BJ (cell line): ENCODE measurements around the gene COX8A. TPM values are rescaled to one million over a fixed set of nuclear protein-coding genes. Genes with fewer than 3 reads are reported as not detected.

Experiments used
- CTCF ChIA-PET: fragments of 350-600 bp; formaldehyde crosslinking; extraction: SDS; loops from one replicate; lab custom pipeline; 2021; ENCODE audit warnings: antibody characterized with exemption, inconsistent platforms; lab: Yijun Ruan, JAX
- POLR2A ChIA-PET: fragments of 300-600 bp; sonication (Branson Sonifier 250); formaldehyde crosslinking; extraction: SDS; loops from one replicate; lab custom pipeline; 2021; ENCODE audit warnings: antibody characterized with exemption; lab: Charles Lee
- DNase-seq: peaks from one replicate; pipeline ENCODE4 v3.0.0-alpha.2; 2011; ENCODE audit warnings: low read depth
- H3K27me3 ChIP-seq: 2 replicates; pipeline ENCODE4 v1.6.0; 2011; ENCODE audit warnings: low read length; ENCODE audit not compliant: control insufficient read depth, insufficient read depth
- H3K36me3 ChIP-seq: 2 replicates; pipeline ENCODE4 v1.5.1; 2011; ENCODE audit warnings: low read length; ENCODE audit not compliant: control insufficient read depth, insufficient read depth
- H3K4me3 ChIP-seq: 2 replicates; pipeline ENCODE4 v1.5.1; 2011; ENCODE audit warnings: low read depth, mild to moderate bottlenecking, control low read depth, low read length
- polyA plus RNA-seq: library from polyadenylated mRNA; depleted of rRNA; stranded (reverse); fragments of >200 nt; gene quantifications from 2 replicates; pipeline ENCODE4 v1.2.3, GENCODE V29; 2011
- TF ChIP-seq, protein P1 (sequence below): IDR thresholded peaks from 2 replicates; pipeline ENCODE4 v1.5.1; 2011; ENCODE audit warnings: low read depth, mild to moderate bottlenecking, control low read depth, inconsistent platforms, low read length, moderate library complexity; ENCODE audit not compliant: insufficient read depth

The COX8A gene
- polyA plus RNA-seq, 1 experiment = 527 TPM

DNA sequence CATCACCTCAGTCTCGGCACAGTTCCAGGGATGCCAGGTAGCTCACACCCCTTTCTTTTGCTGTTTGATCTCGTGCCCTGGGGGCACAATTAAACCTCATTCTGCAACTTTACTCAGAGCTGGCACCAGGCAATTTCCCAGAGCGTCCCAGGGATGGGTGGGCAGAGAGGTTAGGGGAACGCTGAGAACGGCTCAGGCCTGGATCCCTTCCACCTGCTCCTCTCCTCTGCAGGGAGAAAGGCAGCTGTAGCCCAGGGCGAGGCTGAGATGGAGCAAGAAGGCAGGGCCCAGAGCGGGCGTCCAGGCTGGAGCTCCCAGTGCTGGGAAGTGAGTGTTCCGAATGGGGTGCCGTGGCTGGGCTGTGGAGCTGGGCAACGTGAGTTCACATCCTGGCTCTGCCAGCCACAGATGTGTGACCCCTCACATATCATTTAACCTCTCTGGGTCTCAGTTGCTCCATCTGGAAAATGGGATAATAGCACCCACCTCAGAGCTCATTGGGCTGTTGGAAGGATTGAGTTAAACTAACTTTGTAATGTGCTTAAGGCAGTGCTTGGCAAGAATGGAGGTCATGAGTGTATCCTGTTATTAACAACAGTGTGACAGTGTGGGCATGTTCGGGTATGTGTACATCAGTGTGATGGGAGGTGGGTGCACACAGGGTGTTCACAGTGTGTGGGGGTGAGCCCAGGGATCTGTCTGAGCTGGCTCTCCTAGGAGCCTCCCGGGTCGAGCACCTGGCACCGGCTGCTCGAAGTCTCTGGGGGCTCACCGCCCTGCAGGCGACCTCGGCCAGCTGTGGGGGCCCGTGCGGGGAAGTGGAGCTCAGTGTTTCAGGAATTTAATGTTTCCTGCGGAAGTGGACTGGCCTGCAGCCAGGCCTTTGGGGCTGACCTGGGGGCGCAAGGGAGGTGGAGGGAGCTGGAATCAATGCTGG lies 27.3 kb downstream of the COX8A start:
- DNase-seq = no peak
- peaks cover 10% of the 10 kb centered on the region for H3K36me3 ChIP-seq
- TF ChIP-seq, protein P1, sequence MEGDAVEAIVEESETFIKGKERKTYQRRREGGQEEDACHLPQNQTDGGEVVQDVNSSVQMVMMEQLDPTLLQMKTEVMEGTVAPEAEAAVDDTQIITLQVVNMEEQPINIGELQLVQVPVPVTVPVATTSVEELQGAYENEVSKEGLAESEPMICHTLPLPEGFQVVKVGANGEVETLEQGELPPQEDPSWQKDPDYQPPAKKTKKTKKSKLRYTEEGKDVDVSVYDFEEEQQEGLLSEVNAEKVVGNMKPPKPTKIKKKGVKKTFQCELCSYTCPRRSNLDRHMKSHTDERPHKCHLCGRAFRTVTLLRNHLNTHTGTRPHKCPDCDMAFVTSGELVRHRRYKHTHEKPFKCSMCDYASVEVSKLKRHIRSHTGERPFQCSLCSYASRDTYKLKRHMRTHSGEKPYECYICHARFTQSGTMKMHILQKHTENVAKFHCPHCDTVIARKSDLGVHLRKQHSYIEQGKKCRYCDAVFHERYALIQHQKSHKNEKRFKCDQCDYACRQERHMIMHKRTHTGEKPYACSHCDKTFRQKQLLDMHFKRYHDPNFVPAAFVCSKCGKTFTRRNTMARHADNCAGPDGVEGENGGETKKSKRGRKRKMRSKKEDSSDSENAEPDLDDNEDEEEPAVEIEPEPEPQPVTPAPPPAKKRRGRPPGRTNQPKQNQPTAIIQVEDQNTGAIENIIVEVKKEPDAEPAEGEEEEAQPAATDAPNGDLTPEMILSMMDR = no peak
- no peak overlapping the region for H3K4me3 ChIP-seq
- H3K27me3 ChIP-seq = no peaks in the 10 kb centered on the region
- POLR2A ChIA-PET = no interaction called here
- CTCF ChIA-PET = interaction anchor here (0.6 to 6.8 kb wide), 17 partner anchors 11 to 301 kb away, joined by 3 to 239 read pairs (median 4); partner anchors contain the start of gene STIP1

DNA sequence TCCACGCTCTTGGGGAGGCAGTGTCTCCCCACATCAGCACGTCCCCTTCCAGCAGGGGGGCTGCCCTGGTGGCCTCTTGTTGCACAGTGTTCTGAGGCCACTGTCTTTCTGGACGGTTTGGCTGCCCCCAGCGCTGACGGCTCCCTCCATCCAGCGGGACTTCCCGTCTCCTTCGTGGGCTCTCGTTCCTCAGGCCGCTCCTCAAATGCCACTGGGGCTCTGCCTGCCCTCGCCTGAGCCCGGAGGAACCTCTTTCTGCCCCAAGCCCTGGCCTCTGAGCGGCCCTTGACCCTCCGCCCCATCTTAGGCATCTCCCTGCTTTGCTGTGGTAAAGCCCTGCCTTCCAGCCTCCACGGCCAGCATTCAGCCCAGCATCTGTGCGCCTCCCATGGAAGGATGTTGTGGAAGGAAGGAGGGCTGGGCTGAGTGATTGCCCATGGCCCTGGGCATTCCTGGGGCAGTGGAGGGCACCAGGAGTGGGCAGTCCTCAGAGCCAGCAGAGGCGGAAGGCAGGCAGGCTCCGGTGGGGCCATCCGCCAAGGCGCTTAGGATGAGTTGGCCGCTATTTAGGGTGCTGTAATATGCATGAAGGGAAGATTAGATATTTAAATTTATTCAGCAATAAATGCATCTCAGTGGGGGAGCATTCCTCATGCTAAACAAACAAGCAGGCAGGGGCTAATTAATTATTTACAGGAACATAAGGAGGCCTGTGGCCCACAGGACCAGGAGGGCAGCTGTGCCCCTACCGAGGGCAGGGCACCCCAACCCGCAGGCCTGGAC lies 29.6 kb downstream of the COX8A start:
- no peak for DNase-seq
- no peaks in the 10 kb centered on the region for H3K36me3 ChIP-seq
- ChIA-PET POLR2A (no interaction called here), CTCF (interaction anchor here (1.1 to 6.8 kb wide), 2 partner anchors 144 to 146 kb away, joined by 3 to 239 read pairs; no protein-coding TSS in a partner anchor)
- H3K27me3 ChIP-seq = no peaks in the 10 kb centered on the region
- TF ChIP-seq, protein P1 = no peak
- no peak overlapping the region for H3K4me3 ChIP-seq

DNA sequence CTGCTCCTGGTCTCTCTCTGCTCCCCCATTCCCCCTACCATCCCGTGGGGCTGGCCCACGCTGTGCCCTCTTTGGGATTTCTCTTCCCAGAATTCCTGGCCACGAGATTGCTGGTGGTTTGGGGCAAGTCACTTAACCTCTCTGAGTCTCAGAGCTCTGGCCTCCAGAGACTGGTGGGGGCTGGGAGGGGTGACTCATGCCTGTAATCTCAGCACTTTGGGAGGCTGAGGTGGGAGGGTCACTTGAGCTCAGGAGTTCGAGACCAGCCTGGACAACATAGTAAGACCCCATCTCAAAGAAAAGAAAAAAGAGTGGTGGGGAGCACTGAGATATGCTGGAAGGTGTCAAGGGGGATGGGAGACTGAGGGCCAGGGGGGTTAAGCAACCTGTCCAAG lies 30.2 kb downstream of the COX8A start:
- Histone ChIP-seq H3K4me3 (no peak overlapping the region), H3K36me3 (no peaks in the 10 kb centered on the region), H3K27me3 (no peaks in the 10 kb centered on the region)
- POLR2A ChIA-PET = no interaction called here
- TF ChIP-seq, protein P1 = no peak
- no peak for DNase-seq
- CTCF ChIA-PET = interaction anchor here (0.6 to 1.1 kb wide), 3 partner anchors 9 to 143 kb away, joined by 3 read pairs; no protein-coding TSS in a partner anchor

DNA sequence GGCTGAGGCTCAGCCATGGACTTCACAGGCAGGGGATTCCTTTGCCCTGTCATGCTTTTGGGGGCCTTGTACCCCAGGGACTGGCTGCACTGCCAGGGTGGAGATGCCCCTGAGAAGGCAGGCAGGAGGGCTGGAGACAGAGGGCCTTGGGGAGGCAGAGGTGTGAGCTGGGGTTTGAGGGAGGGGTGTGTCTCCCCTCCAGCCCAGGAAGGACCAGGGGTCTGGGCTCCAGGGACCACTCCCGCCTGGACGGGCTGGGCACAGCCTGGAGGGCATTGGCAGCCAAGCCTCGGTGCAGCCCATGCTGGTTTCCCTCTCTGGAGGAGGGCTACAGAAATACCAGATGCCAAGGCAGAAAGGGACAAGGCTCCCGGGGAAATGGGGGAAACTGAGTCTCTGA lies 31.3 kb downstream of the COX8A start:
- CTCF ChIA-PET = interaction anchor here (2.3 to 3.2 kb wide), 2 partner anchors 143 to 147 kb away, joined by 12 to 15 read pairs; no protein-coding TSS in a partner anchor
- TF ChIP-seq, protein P1 = no peak
- DNase-seq = no peak
- Histone ChIP-seq H3K36me3 (no peaks in the 10 kb centered on the region), H3K27me3 (no peaks in the 10 kb centered on the region), H3K4me3 (no peak overlapping the region)
- POLR2A ChIA-PET = no interaction called here
